GM21381 (cell line): ENCODE measurements around the gene LAMA3.
A peak's percentile ranks its signal among the peaks of the same experiment; 100 is the strongest.

Experiments
- ATAC-seq: cut with Tn5 transposase; IDR thresholded peaks from one replicate; pipeline ENCODE4 v1.9.1; 2021; ENCODE audit warnings: mild to moderate bottlenecking, moderate library complexity; ENCODE audit not compliant: unreplicated experiment

Gene LAMA3

GRCh38 chr18:23964282-23965238 is 275.3 kb downstream of the LAMA3 start:
- no peak for ATAC-seq

DNA sequence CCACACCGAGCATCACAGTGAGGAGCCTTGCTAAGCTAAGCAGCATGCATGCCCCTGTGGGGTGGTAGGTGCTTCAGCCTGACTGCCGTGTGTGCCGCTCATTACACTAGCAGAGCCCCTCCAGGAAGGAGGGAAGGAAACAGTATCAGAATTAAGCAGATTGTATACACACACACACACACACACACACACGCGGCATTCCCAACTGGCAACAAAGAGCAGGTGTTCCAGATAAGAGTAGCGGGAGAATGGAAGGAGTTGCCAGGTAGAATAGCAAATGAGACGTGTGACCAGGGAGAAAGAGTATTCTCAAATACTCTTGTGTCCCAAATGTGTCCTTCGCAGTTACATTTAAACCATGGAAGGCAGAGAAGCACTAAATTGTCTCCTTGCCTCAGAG is 277.7 kb downstream of the LAMA3 start:
- no peak for ATAC-seq

DNA sequence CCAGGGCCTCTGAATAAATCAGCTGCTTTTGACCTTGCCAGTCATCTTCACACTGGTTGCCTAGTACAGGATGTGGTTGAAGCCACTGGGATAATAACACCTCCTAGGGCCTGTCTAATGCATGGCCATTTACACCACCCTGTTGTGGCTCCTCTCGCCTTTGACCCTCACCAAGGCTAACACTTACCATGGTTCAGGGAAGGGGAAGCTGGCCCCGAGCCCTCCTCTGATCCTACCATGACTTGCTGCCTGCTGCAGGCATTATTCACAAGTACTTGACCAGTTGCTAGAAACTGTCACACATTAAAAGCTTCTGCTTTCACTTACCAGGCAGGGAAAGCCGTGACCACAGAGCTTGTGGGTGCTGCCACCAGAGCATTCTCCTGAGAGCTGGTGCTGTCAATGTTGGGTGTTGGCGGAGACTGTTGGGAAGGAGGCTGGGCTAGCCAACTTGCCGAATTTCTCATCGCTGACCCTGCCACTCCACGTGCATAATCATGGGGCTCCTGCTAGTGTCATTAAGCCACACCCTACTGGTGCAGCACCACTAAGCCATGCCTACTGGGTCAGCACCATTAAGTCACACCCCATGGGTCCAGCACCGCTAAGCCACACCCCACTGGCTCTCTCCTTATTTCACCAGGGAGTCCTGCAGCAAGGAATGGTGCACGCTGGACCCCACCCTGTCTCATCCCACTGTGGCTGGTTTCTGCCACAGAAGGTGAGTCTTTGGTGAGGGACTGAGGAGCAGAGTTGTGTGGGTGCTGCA is 278.3 kb downstream of the LAMA3 start:
- ATAC-seq: peak; percentile 64

- ATAC-seq: no peak
These were observed 279.7 kb downstream of the LAMA3 start for GRCh38 chr18:23968638-23969604.

GRCh38 chr18:23969664-23970063 is 280.4 kb downstream of the LAMA3 start:
- ATAC-seq: no peak

DNA sequence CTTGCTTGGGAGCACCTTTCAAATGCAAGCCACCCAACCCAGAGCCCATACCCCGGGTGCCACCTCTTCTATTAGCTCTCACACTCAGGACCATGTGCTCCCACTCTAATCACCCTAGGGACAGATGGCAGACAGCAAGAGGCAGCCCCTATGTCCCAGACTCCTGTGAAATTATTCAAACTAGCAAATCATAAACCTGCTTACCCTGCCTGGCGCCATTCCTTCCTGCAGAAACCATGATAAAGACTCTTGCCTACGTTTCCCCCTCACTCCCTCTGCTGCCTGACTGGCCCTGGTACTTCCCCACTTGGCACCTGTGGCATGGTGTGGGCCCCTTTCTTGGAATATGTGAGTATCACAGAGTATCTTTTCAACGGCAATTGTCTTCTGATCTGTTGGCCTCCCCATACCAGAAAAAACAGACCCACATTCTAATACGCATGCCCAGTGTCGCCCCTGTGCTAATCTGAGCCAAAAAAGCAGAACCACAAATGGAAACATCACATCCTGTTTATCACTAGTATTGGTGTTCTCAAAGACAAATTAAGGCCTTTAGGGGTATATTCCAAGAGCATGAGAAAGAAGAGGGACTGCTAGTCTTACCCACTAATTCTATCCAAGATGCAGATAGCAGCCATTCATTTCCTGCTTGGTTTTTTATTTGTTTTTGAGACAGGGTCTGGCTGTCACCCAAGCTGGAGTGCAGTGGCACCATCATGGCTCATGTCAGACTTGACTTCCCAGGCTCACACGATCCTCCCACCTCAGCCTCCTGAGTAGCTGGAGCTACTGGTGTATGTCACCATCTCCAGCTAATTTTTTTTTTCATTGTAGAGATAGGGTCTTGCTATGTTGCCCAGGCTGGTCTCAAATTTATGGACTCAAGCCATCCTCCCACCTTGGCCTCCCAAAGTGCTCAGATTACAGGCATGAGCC is 281.2 kb downstream of the LAMA3 start:
- no peak for ATAC-seq

- ATAC-seq: no peak
These were observed 281.8 kb downstream of the LAMA3 start for GRCh38 chr18:23971097-23971440.

DNA sequence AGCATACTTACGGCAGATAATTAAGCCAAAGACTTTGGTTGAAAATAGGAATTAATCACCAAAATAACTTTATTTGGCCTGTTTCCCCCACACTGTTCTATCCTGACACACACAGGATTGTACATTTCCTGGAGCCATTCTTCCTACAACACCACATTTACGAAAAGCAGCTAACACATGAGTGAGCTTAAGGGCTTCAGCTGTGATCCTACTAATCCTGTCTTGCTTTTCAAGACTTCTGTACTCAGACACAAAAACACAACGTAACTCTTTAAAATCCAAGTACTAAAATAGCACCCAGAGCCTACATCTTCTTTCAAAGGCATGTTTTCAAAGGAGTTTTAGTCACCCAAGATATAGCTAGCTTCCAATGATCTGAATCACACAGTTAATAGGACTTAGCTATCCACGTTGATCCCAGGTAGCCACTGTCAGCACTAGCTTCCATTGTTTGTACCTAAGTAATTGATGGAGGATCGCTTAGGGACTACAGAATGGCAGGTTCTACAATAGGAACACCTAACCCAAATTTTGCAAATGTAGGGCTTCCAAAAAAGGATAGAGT is 282.5 kb downstream of the LAMA3 start:
- no peak for ATAC-seq

DNA sequence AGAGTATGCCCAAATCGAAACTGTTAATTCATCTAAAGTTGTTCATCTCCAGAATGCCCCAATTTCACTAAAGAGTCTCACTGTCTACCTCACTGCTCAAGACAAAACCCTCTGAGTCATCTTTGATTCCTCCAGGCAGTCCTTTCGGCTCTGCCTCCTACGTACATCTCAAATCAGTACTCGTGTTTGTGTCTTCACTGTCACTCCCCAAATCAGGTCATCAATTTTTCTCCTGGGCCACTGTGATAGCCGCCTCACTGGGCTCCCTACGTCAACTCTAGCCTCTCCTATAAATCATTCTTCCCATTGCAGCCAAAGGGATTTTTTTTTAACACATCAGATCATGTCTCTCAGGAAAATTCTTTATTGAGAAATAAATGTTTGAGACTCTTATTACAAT is 283.2 kb downstream of the LAMA3 start:
- no peak for ATAC-seq

DNA sequence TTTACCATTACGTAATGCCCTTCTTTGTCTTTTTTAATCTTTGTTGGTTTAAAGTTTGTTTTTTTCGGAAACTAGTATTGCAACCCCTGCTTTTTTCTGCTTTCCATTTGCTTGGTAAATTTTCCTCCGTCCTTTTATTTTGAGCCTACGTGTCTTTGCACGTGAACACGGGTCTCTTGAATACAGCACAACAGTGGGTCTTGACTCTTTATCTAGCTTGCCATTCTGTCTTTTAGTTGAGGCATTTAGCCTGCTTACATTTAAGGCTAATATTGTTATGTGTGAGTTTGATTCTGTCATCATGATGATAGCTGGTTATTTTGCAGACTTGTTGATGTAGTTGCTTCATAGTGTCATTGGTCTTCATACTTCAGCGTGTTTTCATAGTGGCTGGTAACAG is 287.9 kb downstream of the LAMA3 start:
- ATAC-seq: no peak

GRCh38 chr18:23977719-23978483 is 288.6 kb downstream of the LAMA3 start:
- no peak for ATAC-seq

GRCh38 chr18:23981369-23981980 is 292.2 kb downstream of the LAMA3 start:
- ATAC-seq: peak; percentile 84

DNA sequence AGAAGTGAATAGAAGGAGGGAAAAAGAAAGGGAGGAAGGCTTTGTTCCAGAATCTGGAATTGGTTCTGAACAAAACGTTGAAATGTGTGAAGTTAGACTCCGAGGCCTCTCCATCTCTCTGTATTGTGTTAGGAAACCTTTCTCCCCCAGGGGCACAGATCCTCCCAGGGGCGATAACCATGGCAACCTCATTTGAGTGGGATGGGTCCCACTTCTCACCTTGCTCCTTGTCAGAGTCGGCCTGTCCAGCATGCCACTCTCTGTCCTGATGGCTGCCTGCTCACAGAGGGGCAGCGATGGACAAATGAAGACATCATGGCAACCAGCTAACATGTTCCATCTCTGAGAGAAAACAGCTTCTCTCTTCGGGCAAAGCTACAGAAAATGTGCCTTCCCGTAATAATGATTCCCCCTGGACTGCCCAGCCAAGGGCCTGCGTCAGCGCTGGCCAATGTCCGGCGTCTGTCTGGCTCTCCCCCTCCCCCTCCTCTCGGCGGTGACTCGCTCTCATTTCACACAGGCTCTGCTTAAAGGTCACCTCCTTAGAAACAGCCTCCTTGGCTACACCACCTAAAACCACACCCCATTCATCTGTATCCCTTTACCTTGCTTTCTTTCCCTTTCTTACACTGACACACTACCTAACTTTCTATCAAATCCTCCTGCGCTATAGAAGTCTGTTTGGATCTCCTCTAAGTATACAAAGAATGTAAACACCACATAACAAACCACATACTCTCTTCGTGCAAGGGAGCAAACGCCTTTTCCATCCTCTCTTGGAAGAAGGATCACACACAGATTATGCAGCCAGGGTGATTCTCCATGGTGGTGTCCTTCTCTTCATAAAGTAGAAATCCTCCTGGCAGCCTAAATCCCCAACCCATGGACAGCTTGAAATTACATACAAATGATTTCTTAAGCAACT is 293.2 kb downstream of the LAMA3 start:
- no peak for ATAC-seq

DNA sequence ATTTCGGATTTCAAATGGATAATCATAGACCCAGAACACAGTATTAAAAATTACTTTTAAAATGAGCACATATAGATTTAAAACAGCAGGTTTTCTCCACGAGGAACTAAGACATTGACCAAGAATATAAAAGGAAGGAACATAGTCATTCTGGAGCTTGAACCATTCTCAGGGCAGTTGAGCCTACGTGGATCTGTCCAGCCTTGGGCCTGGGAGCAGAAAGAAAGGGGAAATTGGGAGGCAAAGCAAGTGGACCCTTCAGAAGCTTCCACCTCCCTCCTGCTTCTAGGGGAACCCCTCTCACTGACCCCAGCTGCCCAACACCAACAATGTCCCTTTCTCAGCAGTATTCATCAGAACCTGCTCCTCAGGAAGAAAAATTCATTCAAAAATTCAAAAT is 293.9 kb downstream of the LAMA3 start:
- ATAC-seq: no peak

GRCh38 chr18:23986600-23987359 is 297.5 kb downstream of the LAMA3 start:
- ATAC-seq: peak; percentile 68
